OCI-LY7 (cell line): Measurements from ENCODE around the gene FAN1.

Experiments used
- EZH2phosphoT487 ChIP-seq: fragments of 200-600 bp; sonication (generic); IDR thresholded peaks from 2 replicates; pipeline ENCODE4 v1.6.1; 2018; ENCODE audit warnings: low read depth, borderline replicate concordance, mild to moderate bottlenecking, mixed run types, antibody characterized with exemption, low read length, moderate library complexity, mixed read lengths
- TF ChIP-seq, protein P1 (sequence below): fragments of 200-600 bp; sonication (generic); conservative IDR thresholded peaks from 2 replicates; pipeline ENCODE4 v1.5.1; 2014; ENCODE audit warnings: mild to moderate bottlenecking, antibody characterized with exemption, low read length, moderate library complexity, mixed read lengths

DNA sequence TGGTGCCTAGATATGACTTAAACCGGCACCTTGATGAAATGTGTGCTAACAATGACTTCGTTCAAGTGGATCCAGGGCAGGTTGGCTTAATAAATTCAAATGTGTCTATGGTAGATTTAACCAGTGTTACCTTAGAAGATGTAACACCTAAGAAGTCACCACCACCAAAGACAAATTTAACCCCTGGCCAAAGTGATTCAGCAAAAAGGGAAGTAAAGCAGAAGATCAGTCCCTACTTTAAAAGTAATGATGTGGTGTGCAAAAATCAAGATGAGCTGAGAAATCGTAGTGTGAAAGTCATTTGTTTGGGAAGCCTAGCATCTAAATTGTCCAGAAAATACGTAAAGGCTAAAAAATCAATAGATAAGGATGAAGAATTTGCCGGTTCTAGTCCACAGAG is 1.1 kb downstream of the FAN1 start:
- TF ChIP-seq, protein P1, sequence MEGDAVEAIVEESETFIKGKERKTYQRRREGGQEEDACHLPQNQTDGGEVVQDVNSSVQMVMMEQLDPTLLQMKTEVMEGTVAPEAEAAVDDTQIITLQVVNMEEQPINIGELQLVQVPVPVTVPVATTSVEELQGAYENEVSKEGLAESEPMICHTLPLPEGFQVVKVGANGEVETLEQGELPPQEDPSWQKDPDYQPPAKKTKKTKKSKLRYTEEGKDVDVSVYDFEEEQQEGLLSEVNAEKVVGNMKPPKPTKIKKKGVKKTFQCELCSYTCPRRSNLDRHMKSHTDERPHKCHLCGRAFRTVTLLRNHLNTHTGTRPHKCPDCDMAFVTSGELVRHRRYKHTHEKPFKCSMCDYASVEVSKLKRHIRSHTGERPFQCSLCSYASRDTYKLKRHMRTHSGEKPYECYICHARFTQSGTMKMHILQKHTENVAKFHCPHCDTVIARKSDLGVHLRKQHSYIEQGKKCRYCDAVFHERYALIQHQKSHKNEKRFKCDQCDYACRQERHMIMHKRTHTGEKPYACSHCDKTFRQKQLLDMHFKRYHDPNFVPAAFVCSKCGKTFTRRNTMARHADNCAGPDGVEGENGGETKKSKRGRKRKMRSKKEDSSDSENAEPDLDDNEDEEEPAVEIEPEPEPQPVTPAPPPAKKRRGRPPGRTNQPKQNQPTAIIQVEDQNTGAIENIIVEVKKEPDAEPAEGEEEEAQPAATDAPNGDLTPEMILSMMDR = no peak
- TF ChIP-seq EZH2phosphoT487 = no peak
